Measurements from ENCODE around the gene TLR1. TPM values are rescaled to one million over a fixed set of nuclear protein-coding genes. Genes with fewer than 3 reads are reported as not detected.
A peak's percentile ranks its signal among the peaks of the same experiment; 100 is the strongest.

The TLR1 gene
- total and polyA plus RNA-seq, 2 donors (not counting 1 experiment from before 2014, with no cell fraction given), result 23.4 to 50.8 TPM

GRCh38 chr4:38781854-38782261, 22.7 kb downstream of the TLR1 start:
- intact Hi-C loops (cut with micrococcal nuclease), result loop anchor here (1.0 to 10.0 kb wide), 7 partner anchors 21 to 400 kb away; partner anchors contain the start of genes KLF3, TLR1, TLR6 and WDR19
- Histone ChIP-seq H3K9me3 (ENCODE audit: control extremely low read depth in 1 of 3, control insufficient read depth in 2 of 3, insufficient read depth in 1 of 3, low read length in 2 of 3) (peaks cover 0 to 7% (median 6%) of the 10 kb centered on the region in 3 donors), H3K4me1 (ENCODE audit: control insufficient read depth in 2 of 2, insufficient read depth in 2 of 2, low read length in 2 of 2) (peaks cover 39 to 51% of the 10 kb centered on the region in 2 donors), H3K4me2 (replicated peaks; ENCODE audit: low read depth, low read length, poor library complexity, severe bottlenecking) (peak overlapping the region; percentile 84), H3K27me3 (replicated peaks in 1 of 4; ENCODE audit: control extremely low read depth in 1 of 4, control insufficient read depth in 3 of 4, insufficient read depth in 4 of 4, low read length in 3 of 4) (no peaks in the 10 kb centered on the region), H2AFZ (ENCODE audit: insufficient read depth, low read depth, low read length, poor library complexity, severe bottlenecking) (peak overlapping the region; percentile 77), H3K79me2 (ENCODE audit: control insufficient read depth, insufficient read depth, low read length) (peaks cover 73% of the 10 kb centered on the region), H3K4me3 (ENCODE audit: control extremely low read depth in 1 of 5, extremely low read depth in 1 of 5, insufficient read depth in 1 of 5, low read depth in 2 of 5, low read length in 4 of 5) (peak overlapping the region; percentile 50 to 92 (median 72)), H3K36me3 (replicated peaks in 1 of 2; ENCODE audit: control extremely low read depth in 1 of 2, control insufficient read depth in 1 of 2, extremely low read depth in 1 of 2, insufficient read depth in 2 of 2, low read length in 1 of 2) (peaks cover 13 to 19% of the 10 kb centered on the region in 2 experiments), H3K27ac (ENCODE audit: low read length in 2 of 2) (peak overlapping the region; percentile 78 to 83), H3K9ac (ENCODE audit: low read length) (peak overlapping the region; percentile 81), H4K20me1 (ENCODE audit: control insufficient read depth, insufficient read depth, low read length, poor library complexity, severe bottlenecking) (no peaks in the 10 kb centered on the region)
- H3K27me3 Mint-ChIP-seq, result no peaks in the 10 kb centered on the region
- DNase-seq, result peak; percentile 59
- ATAC-seq (ENCODE audit: low read depth), result peak; percentile 22
- TF ChIP-seq EZH2 (IDR thresholded peaks at IDR 0.05; ENCODE audit: borderline replicate concordance, insufficient read depth, low read depth, low read length, poor library complexity, severe bottlenecking) (no peak), CTCF (IDR thresholded peaks at IDR 0.05) (no peak)
- CTCF ChIA-PET, result interaction anchor here (0.8 to 8.5 kb wide), 31 partner anchors 9 to 666 kb away, joined by 3 to 620 read pairs (median 5); partner anchors contain the start of genes FAM114A1, TLR1 and TLR6
- WGBS (ENCODE audit: insufficient coverage), result 0% methylated on average over 3 of the region's 4 CpGs
- peak overlapping the region; percentile 95 for H3K4me3 Mint-ChIP-seq
- POLR2A ChIA-PET, result interaction anchor here (0.8 to 7.2 kb wide), 8 partner anchors 12 to 605 kb away, joined by 3 to 110 read pairs (median 6); partner anchors contain the start of gene TLR1
- H3K9me3 Mint-ChIP-seq (ENCODE audit: insufficient read depth), result peaks cover 4% of the 10 kb centered on the region
- H3K4me1 Mint-ChIP-seq, result peaks cover 64% of the 10 kb centered on the region
- peak overlapping the region; percentile 96 for H3K27ac Mint-ChIP-seq

All from B cell (primary cell).